Gastroesophageal sphincter (tissue), 3 donors: ENCODE results near the gene NAT9.

ENCODE experiments used
- CTCF ChIP-seq, 4 experiments: fragments of 200-600 bp in 2 of 4; fragments of 450-650 bp in 2 of 4; sonication (generic) in 1 of 4; IDR thresholded peaks; one replicate each; pipeline ENCODE4 v1.5.1; 2017 to 2019; ENCODE audit warnings: antibody characterized with exemption in 4 of 4, mild to moderate bottlenecking in 2 of 4, moderate library complexity in 2 of 4
- EP300 ChIP-seq: sonication (generic); formaldehyde crosslinking; IDR thresholded peaks from one replicate; pipeline ENCODE4 v1.6.1; 2017; ENCODE audit warnings: antibody characterized with exemption, mild to moderate bottlenecking
- POLR2A ChIP-seq, 2 donors: fragments of 450-650 bp; IDR thresholded peaks; one replicate each; pipeline ENCODE4 v1.6.1; 2017; ENCODE audit warnings: antibody characterized with exemption in 2 of 2, mild to moderate bottlenecking in 2 of 2, moderate library complexity in 1 of 2
- POLR2AphosphoS5 ChIP-seq: sonication (generic); formaldehyde crosslinking; IDR thresholded peaks from one replicate; pipeline ENCODE4 v1.6.1; 2017; ENCODE audit warnings: antibody characterized with exemption

- TF ChIP-seq POLR2A (IDR thresholded peaks at IDR 0.05) (no peak), CTCF (IDR thresholded peaks at IDR 0.05) (no peak), POLR2AphosphoS5 (no peak), EP300 (no peak)
Measured at GRCh38 chr17:74764751-74765286, 11.3 kb downstream of the NAT9 start.
